GM18505 (cell line): ENCODE data around the gene HDHD3.
"Not testable (repeated sequence)": the region's sequence is repeated elsewhere in the genome, so short reads cannot be mapped to it uniquely, and the experiment has no call there.

Experiments
- ATAC-seq: cut with Tn5 transposase; IDR thresholded peaks from one replicate; pipeline ENCODE4 v1.9.1; 2021; ENCODE audit not compliant: unreplicated experiment
- POLR2A ChIP-seq: IDR thresholded peaks from 4 replicates; pipeline ENCODE4 v1.6.1; 2011; ENCODE audit warnings: borderline replicate concordance; ENCODE audit not compliant: insufficient read depth, insufficient read length; ENCODE audit errors: extremely low read depth

The HDHD3 gene, protein sequence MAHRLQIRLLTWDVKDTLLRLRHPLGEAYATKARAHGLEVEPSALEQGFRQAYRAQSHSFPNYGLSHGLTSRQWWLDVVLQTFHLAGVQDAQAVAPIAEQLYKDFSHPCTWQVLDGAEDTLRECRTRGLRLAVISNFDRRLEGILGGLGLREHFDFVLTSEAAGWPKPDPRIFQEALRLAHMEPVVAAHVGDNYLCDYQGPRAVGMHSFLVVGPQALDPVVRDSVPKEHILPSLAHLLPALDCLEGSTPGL

DNA sequence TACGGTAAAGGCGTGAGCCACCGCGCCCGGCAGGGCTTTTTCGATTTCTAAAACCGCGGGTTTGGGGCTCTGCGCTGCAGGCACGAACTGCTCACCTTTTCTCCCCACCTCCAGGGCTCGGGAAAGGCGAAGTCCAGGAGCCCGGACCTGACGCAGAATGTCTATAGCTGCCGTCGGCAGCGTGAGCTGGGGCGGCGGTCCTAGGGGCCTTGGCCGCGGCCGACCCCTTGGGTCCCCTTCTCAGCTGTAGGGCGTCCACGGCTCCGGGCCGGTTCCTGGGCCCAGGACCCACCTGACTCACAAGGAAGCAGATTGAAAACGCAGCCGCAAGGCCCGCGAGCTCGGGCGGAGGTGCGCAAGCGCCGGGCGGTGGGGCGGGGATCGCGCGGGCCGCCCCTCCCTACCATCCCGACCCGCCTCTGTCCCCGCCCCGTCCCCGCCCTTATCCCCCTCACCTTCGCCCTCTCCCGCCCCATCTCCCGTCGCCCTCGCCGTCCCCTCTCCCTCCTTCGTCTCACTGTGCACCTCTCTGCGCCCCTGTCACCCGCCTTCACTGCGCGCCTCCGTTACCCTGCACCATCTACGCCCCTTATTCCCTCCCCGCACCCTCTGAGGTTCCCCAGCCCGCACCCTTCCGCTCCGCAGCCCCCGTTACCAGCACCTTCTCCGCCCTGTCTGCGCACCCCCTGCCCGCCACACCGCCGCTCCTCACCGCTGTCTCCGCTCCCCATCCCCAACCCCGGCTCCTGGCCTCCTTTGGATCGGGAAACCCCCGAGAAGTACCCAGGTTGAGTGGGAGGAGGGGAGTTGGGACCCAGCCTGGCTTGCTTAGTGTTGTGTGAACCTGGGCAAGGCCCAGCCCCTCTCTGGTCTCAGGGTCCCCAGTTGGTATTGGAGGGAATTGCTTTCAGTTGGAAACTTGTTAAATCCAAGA lies at the start of gene HDHD3:
TSS of gene HDHD3 (minus strand) at position 353 of the 934 bp plus-strand sequence. CDS start 2,632 bp downstream, outside the sequence.
- peak; percentile 74 for TF ChIP-seq POLR2A
- peak; percentile 61 for ATAC-seq

DNA sequence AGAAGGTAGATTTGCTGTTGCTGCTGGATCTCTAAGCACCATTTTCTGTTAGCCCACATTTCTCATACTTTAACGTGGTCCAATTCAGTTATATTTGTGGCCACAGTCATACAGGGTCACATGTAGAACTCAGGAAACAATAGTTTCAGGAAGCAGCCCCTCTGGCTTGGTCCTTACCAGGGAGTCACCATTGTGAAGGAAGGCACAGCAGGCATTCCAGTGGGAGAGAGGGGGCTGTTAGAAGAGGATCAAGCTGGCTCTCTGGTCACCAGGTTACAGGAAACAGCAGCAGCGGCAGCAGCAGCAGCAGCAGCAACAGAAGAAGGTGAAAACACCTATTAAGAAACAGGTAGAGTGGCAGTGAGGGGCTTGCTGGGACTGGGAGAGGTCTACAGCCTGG lies 48.3 kb upstream of the HDHD3 start:
- ATAC-seq = no peak
- TF ChIP-seq POLR2A = no peak

DNA sequence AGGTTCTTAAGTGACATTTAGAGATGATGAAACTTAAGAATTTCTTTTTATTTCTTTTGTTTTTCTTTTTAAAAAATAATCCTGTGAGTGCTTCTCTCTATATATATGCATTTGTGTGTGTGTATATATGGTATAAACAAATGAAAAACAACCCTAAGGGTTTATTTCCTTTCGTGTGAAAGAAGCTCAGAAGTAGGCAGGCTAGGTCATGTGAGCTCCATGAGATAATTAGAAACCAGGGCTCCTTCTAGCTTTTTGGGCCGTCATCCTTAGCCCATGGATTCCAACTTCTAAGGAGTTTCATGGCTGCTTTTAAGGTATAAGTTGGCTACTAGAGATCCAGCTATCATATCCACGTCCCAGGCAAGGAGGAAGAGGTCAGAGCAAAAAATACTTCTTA lies 44.9 kb upstream of the HDHD3 start:
- no peak for TF ChIP-seq POLR2A
- no peak for ATAC-seq

DNA sequence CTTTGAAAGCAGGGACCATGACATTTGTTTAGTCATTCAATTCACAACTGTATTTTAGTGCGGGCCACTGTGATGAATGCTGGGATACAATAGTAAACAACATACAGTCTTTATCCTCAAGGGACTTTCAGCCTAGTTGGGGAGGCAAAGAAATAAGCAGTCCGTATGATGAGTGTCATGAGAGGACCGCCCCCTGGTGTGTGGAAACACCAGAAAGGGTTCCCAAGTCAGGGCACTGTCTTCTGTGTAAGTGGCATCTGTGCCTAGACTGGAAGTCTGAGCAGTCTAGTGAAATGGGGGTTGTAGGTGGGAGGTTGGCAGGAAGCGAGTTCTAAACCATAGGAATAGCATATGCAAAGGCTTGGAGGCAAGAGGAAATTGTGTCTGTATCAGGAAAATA lies 40.6 kb upstream of the HDHD3 start:
- TF ChIP-seq POLR2A = no peak
- no peak for ATAC-seq

DNA sequence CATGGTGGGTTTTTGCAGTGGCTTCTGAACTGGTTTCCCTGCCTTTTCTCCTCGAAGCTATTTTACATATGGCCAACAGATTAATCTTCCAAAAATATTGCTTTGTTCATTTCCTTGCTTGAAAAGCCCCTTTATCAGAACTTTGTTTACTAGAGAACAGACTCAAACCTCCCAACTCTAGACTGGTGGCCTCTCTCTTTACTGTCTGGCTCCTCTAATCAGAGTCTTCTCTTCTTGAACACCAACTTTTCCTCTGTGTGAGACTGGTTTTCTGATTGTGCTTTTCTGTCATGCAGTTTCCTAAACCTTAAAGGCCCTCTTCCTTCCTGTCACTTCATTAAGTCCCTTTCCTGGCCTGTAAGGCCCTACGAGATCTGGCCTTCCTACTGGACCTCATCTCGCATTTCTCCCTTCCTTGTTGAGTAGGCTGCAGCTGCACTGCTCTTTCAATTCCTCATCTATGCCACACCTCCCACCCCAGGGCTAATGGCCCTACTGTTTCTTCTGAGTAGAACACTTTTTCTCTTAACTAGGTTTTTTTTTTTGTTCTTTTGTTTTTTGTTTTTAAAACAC lies 39.4 kb upstream of the HDHD3 start:
- no peak for TF ChIP-seq POLR2A
- ATAC-seq = peak; percentile 89

DNA sequence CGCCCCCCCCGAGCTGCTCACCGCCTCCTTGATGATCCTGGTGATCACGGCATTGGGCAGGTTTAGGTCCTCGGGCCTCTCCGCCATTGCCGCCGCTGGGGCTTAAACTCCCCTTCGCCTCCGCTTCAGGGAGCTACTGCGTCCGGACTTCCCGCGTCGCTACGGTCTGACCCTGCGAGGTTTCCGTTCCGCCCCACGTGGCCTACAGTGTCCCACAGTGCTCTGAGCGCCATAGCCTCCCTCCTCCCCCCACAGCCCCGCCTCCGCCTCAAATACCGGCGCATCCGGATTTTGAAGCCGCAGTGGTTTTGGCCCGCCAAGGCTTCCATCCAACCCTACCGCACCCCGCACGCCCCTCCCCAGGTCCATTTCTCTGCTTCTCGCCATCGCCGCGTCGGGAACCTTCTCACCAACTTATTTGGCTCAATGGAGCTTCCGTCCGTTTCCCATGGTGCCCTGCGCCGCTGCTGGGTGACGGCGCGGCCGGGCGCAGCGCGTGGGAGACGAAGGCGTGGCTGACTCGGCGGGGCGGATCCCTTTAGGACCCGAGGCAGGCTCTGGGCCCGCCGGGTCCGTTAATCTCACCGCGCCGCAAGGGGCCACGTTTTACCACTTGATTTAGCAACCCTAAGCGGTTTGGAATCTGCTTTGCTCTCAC lies 33.5 kb upstream of the HDHD3 start, which contains the start of the genes C9orf43 and POLE3:
TSS of gene C9orf43 (plus strand) at position 541 of the 658 bp plus-strand sequence. CDS start 2,747 bp downstream, outside the sequence.
TSS of gene POLE3 (minus strand) at position 469 of the 658 bp plus-strand sequence. CDS start at position 87, 382 bp downstream.
- peak; percentile 93 for ATAC-seq
- TF ChIP-seq POLR2A = peak; percentile 82

DNA sequence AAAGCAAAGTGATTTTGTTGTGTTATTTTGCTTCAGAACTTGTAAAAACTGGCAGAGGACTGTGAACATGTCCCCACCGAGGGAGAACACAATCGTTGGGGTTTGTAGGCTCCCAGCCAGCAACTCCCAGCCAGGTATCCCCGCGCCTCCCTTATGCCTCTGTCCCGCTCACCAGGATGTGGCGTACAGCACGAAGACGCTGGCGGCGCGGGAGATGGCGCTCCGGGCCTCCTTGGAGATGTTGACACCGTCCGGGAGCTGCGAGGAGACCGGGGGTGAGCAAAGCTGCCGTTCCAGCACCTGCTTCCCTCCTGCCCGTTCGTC lies 33.1 kb upstream of the HDHD3 start:
- peak; percentile 6 for ATAC-seq
- TF ChIP-seq POLR2A = no peak

DNA sequence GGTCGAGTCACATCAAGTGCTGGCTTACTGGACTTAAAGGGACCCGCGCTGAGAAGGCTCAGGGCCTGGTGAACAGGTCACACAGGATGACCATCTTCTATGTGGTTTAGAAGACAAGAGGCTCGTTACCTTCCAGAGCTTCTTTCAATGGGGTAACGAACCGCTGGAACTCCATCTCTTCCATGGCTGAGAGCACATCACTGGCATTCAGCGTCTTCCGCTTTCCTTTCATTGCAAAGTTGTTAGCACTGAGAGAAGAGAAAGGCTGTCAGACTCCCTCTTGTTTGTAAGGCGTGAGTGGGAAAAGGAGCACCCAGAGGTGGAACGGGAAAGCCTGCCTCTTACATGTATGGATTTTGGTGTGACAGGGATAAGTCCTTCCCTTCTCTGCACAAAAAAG lies 32.7 kb upstream of the HDHD3 start:
- no peak for TF ChIP-seq POLR2A
- ATAC-seq = no peak

DNA sequence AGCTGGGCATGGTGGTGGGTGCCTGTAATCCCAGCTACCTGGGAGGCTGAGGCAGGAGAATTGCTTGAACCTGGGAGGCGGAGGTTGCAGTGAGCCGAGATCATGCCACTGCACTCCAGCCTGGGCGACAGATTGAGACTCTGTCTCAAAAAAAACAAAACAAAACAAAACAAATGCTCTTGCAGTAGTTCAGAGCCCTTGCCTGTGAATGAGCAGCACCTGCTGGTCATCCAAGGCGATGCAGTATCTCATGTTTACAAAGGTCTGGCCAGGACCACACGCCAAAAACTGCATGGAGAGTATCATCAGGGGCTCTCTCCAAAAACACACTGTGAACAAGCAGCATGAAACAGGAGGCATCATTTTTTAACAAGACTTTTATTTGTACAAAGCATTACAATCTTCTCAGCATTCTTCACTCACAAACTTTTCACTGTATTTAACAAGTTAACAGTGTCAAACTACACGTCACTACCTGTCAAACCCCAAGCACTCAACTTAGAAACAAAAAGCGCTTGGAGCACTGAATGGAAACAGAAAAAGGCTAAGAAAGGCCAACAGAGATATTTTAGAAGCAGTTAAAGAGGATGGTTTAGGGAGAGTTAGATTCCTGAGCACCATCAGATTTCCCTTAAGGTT lies 30.2 kb upstream of the HDHD3 start:
- ATAC-seq = not testable (repeated sequence)

DNA sequence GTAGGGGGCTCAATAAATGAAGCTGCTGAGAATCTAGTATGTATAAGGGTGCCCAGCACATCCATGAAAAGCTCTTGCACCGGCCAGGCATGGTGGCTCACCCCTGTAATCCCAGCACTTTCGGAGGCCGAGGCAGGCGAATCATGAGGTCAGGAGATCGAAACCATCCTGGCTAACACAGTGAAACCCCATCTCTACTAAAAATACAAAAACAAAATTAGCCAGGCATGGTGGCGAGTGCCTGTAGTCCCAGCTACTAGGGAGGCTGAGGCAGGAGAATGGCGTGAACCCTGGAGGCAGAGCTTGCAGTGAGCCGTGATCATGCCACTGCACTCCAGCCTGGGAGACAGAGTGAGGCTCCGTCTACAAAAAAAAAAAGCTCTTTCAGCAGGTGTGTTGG lies 29.6 kb upstream of the HDHD3 start:
- ATAC-seq = not testable (repeated sequence)

DNA sequence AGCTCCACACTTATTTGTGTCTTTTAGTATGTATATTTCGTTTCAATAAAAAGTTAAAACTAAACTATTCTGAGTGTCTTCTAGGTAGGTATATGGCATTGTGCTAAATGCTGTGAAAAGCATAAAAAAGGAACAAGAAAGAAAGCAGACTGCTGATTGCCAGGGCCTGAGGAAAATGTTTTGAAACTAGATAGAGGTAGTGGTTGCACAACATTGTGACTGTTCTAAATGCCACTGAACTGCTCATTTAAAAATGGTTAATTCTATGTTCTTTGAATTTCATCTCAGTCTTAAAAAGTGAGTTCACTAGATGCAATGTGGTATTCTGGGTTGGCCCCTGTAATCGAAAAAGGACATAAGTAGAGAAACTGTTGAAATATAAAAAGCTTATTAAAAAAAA lies 26.9 kb upstream of the HDHD3 start:
- ATAC-seq = no peak
- TF ChIP-seq POLR2A = no peak

DNA sequence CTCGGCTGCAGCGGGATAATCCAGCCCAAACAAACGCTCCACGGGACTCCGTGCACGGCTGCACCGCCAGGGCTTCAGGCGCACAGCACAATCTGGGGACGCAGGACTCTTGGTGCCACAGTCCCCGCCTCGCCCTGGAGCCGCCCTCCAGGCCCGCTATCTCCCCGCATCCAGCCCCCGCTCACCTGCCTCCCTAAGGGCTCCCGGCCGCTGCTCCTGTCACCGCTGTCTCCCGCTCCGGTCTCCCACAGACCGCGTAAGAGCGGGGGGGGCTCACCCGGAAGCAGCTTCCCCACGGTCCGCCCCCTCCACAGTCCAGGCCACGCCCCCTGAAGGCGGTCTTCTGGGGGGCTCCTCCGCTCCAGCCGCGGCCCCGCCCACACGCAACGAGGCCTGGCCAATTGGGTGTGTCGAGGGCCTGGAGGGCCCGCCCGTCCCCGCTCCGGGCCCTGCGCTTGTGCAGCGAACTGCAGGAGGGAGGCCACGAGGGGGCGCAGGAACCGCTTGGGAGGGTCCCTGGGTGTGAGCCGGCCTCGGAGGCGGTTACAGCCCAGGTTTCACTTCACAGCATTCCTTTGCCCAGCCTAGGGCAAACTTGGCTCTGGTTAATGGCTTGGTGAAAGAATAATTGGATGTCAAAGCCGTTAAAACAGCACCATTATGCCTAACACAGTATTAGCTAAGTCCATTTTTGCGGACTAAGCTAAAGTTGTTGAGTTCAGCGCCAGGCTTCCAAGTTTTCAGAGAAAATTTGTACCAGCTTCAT lies 24.4 kb upstream of the HDHD3 start, which contains the start of gene ALAD:
TSS of gene ALAD (minus strand) at position 258 of the 766 bp plus-strand sequence. CDS start 7,725 bp downstream, outside the sequence.
- ATAC-seq = peak; percentile 99
- TF ChIP-seq POLR2A = peak; percentile 75

DNA sequence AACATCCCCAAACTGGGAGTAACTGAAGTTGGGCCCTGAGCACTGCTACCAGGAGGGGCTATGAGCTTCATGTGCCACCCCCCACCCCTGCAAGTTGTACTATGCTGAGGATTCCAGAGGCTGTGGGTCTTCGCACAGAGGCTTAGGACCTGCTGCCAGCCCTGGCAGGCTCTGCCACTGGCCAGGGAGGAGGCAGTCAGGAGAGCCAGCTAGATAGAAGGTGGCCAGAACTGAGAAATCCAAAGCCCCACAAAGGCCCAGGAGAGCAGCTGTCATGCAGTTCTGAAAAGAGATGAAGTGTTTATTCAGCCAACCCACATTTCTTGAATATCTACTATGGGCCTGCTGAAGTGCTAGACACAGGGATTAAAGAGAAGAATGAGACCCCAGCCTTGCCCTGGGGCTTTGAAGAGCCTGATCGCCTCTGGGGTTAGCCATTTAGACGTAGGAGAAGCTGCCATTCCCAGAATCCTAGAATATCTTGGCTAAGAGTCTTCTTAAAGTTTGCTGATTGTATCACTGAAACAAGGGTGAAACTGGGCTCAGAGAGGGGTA lies 22.9 kb upstream of the HDHD3 start:
- ATAC-seq = no peak
- TF ChIP-seq POLR2A = no peak
